HG02678 (cell line): ENCODE results near the gene CDK17.
"Not testable (repeated sequence)": the region's sequence is repeated elsewhere in the genome, so short reads cannot be mapped to it uniquely, and the experiment has no call there.

Source experiments
- ATAC-seq: cut with Tn5 transposase; IDR thresholded peaks from one replicate; pipeline ENCODE4 v1.9.1; 2021; ENCODE audit warnings: mild to moderate bottlenecking, moderate library complexity; ENCODE audit not compliant: unreplicated experiment

The CDK17 gene

DNA sequence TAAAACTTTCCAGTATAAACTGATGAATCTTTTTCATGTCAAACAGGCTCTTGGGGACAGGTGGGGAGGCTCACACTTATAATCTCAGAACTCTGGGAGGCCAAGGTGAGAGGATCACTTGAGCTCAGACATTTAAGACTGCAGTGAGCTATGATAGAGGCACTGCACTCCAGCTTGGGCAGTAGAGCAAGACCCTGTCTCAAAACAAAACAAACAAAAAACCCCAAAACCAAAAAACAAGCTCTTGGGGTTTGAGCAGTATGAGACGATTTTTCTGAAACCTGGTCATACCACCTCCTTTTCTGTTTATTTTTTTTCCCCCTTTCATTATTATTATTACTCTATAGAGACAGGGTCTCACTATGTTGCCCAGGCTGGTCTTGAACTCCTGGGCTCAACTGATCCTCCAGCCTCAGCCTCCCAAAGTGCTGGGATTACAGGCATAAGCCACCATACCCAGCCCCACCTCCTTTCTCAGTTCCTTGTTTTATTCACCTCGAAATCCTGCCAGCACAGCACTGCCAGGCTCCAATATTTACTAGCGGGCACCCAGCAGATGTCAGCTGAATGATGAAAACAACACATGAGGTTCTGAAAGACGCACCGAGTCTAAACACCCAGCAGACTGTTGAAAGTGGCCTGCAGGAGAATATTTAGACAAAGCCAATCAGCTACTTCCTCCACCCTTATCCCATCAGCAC is 19.5 kb upstream of the CDK17 start:
- no peak for ATAC-seq

DNA sequence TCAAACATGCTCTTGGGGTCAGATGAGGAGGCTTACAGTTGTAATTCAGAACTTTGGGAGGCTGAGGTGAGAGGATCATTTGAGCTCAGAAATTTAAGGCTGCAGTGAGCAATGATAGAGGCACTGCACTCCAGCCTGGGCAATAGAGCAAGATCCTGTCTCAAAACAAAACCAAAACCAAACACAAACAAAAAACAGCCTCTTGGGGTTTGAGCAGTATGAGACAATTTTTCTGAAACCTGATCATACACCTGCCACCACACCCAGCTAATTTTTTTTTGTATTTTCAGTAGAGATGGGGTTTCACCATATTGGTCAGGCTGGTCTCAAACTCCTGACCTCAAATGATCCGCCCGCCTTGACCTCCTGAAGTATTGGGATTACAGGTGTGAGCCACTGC is 17.4 kb upstream of the CDK17 start:
- peak; percentile 51 for ATAC-seq

DNA sequence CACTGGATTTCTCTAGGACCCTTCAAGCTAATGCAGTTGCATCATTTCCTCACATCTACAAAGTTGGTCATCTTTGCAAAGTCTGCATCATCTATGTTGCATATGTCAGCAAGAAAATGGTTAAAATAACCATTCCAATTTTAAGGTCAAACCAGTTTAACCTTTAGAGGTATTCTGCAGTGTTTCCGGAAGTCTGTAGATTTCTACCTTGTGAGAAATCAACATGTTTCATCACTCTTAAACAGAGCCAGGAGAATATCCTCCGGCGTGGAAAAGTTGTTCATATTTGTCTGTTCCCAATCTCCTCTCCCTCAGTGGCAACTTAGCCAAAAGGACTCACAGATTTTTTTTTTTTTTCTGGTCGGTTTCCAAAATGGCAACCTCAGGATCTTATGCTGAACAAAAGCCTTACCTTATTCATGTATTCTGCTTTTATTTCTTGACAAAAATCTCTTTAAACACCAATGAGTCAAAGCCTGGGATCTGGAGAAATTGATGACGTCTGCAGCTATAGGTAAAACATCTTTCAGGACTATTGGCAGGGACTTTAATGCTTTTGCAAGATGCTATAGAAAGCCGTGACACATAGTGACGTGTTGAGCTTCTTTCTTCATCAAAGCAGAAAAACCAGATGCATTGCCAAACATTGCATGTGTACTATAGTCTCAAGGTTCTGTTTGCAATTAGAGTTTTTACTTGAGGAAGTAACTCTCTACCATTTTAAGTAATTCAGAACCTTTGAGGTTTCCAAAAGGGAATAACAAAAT is 16.0 kb upstream of the CDK17 start:
- ATAC-seq: no peak

DNA sequence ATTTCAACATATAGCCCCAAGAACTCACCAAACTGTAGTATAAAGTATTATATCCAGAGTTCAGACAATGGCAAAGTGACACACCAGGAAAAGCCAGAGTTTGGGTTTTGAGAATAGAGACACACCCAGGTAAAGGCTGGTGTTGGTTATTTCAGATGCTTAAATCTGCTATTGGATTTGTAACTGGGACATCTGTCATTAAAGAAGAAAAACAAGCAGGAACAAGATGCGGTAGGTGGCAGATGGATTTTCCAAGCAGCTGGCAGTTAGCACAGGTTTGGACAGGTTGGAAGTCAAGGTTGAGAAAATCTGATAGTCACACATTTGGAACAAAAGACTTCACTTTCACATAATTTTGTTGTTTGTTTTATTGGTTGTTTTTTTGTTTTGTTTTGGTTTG is 14.4 kb upstream of the CDK17 start:
- no peak for ATAC-seq

DNA sequence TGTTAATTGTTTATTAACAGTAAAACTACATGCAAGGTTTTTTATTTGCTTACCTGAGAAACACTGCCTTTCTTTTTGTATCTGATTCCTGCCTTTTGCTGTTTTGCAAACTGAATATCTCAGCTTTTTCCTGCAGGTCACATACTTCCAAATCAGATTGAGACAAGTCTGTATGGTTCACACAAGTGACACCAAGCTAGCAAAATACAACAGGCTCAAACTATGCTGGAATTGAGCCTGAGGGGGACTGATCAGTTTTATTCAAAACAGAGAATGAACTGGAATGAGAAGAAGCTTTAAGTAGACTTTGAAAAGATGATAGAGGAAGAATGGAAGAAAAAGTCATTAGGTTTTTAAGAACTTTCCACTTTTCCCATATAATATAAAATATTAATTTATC is 12.2 kb upstream of the CDK17 start:
- ATAC-seq: no peak

DNA sequence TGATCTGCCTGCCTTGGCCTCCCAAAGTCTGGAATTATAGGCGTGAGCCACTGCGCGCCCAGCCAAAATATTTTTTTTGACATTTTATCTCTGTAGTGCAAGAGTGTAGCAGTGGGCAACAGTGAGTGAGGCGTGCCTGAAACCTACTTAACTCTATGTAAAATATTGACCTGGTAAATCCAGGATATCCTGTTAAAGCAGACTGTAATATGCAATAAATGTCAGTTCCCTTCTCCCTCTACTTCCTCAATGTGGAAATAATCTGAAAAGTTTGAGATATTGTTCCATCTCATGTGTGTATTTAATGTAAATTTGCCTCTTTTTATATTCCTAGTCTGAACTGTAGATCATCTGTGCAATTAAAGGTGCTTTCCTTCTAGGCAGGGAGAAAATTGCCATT is 9.5 kb upstream of the CDK17 start:
- no peak for ATAC-seq

DNA sequence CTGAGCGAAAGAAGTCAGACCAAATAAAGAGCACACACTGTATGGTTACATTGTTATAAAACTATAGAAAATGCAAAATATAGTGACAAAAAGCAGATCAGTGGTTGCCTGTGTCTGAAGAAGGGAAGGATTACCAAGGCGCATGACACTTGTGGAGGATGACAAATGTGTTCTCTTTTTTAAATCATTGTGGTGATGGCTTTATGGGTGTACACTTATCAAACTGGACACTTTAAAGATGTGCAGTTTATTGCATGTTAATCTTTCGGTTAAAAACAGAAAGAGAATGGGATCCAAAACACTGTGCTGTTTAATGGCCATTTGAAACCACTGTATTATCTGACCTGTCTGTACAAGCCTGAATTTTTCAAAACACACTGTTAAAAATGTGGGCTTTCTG is 8.8 kb upstream of the CDK17 start:
- ATAC-seq: no peak

DNA sequence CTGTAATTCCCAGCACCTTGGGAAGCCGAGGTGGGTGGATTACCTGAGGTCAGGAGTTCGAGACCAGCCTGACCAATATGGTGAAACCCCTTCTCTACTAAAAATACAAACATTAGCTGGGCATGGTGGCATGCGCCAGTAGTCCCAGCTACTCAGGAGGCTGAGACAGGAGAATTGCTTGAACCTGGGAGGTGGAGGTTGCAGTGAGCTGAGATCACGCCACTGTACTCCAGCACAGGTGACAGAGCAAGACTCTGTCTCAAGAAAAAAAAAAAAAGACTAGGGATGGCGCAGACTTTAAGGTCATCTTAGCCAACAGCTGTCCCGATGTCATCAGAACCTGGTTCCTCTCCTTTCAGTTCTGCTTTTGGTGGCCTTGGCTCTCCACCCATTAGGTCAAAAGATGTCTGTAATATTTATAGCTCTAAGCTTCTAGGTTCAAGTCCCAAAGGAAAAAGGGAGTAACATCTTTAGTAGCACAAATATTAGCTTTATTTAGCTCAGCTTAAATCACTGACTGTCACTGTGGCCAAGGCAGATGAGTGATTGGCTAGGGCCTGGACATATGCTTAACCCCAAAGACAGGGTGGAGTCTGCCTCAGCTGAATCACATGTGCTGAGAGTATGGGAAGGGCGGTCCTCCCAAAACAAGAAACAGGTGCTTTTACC is 7.3 kb upstream of the CDK17 start:
- peak; percentile 96 for ATAC-seq

DNA sequence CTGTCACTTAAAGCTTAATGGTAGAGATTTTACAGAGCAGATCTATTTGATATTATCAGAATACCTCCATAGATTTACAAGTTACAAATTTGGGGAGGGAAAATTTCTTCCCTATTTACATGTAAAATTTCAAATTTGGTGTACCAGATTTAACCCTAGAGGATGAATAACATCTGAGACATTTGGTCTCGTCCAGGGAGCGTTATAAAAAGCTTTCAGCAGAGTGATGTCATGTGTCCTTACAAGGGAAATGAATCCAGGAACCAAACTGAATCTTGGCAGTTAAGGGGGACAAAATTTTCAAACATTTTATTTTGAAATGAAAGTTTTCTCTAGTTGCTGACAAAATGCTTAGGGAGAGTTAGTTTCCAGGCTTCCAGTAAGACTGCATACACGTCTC is 4.5 kb upstream of the CDK17 start:
- ATAC-seq: no peak

DNA sequence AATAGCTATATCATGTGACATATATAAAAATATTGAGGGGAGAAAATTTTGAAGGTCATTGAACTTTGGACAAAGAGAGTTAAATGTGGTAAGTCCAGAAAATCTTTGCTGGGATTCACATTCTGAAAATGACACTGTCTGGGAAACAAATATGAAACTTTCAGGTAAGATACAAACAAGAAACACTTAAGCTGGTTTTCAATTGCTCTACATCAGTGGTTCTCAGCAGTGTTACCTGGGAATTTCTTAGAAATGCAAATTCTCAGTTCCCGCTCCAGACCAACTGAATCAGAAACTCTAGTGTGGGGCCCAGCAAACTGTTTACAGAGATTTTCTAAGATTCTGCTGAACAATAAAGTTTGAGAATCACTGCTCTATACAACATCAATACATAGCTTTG is 3.6 kb upstream of the CDK17 start:
- ATAC-seq: no peak

DNA sequence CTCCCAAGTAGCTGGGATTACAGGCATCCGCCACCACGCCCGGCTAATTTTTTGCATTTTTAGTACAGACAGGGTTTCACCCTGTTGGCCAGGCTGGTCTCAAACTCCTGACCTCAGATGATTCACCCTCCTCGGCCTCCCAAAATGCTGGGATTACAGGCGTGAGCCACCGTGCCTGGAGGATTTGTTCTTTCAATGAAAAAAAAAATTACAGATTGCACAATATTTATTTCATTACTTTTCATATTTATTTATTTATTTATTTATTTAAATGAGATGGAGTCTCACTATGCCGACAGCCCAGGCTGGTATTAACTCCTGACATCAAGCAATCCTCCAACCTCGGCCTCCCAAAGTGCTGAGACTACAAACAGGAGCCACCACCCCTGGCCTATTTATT is 2.3 kb upstream of the CDK17 start:
- ATAC-seq: not testable (repeated sequence)

DNA sequence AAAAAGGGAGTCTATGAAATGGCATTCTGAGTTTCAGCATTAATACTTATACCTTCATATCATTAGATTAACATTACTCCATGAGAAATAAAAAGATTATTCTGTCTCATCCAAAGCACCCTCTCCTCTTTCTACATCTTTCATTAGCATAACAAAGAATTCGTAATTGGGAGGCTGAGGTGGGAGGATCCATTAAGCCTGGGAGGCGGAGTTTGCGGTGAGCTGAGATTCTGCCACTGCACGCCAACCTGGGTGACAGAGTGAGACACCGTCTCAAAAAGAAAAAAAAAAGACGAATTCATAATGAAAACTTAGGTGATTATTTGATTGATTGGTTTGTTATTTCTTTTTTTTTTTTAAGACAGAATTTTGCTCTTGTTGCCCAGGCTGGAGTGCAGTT is 1.8 kb upstream of the CDK17 start:
- no peak for ATAC-seq

DNA sequence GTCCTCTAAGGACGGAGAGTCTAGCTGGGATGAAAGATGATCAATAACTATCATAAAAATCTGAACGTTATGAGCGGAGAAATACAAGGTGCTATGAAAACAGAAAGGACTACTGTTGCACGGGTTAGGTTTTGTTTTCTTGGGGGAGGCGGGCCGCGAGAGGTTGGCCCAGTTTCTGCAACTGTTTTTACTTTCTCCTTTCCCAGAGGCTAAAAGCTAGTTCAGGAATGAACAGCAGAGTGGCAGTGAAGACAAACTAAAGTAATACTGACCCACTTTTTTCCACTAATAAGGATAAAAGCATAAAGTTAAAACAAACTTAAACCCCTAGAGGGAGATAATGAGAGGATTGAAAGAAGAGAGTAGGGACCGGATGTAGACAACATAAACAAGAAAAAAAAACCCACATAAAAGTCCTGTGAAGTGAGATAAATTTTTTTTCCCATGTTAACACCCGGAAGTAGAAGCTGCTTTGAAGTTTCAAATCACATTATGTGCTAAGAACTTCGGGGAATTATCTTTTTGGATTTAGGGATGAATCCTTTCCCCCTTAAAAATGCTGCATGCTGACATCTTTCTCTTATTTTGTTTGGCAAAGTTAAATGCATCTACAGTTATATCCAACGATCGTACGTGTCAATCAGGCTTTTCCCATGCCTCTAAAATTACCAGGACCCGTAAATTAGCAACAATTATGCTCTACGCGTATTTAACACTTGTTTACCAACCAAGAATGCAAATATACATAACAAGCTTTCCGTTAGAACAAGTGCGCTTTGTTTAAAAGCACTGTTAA is 1.0 kb upstream of the CDK17 start:
- ATAC-seq: peak; percentile 26

DNA sequence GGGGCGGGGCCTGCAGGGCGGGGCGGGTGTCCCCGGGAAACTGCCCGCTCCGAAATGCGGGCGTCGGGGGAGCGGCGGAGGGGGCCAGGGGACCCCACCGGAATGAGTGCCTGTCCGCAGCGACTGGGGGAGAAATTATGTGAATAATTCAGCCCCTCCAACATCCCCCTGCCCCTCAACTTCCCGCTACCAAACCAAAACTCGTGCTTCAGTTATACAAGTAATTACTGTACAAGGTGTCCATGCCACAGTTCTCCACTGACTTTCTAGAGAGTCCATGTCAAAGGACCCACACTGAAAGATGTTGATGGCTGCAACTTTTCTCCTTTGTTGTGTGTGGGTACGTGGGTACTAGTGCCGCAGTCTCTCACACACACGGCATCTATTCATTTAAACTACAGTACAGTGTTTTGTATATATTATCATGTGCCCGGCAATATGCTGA is 414 bp upstream of the CDK17 start:
- no peak for ATAC-seq

DNA sequence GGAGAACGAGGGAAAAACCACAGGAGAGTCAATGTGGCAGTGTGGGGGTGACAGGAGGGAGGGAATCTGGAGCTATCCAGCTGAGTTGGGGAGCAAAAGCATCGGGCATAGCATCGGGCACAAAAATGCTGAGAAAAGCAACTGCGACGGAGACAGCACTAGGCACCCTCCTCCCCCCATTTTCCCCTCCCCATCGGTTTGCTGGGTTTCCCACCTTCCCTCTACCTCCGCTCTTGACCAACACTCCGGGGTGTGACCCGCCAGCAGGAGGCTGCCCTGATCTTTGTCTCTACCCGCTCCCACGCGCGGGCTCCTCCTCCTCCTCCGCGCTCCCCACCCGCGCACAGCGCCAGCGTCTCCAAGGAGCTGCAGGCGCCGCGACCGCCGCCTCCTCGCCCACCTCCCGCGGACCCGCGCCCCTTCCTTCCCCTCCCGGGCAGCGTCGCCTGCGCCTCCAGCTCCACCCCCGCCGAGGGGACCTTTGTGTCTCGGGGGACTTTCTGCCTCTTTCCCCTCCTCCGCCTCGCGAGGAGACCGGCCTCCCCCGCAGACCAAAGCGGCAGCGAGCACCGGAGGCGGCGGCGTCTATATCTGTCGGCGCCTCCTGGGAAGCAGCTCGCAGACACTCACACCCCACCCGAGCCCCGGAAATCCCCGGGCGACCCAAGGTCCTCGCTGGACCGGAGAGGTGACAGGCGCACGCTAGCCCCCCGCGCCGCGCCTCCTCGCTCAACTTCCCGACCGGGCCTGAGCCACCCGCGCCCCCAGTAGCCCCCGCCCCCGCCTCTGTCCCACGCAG is 920 bp downstream of the CDK17 start:
- ATAC-seq: peak; percentile 39

DNA sequence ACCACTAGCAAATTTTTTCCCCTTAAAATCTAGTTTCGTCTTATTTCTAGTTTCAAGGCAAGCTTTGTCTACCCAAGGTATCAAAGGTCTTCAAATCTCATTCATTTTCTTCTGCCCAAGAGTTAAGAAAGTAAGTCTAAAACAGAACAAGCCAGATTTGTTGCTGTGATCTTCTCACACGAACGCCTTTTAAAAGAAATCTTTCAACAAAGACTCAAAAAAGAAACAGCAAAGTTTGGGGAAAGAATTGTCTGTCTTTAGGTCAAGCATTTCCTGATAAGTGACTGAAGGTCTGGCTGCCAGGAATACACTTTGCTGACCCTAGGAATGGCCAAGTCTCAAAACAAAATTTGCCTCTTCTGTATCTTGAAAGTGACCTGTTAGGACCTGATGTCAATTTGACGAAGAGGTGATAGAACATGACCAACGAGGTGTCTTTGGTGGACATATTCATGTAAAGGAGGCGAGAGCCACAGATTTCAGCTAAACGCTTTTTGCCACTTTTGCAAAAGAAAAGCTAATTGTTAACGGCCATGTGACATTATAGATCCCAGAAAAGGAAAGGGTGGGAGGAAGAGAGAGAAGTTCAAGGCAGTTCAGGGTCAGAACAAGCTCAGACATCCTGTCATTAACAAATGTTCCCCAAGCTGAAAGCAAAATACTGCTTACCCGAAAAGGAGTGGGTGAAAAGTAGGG is 1.7 kb downstream of the CDK17 start:
- no peak for ATAC-seq

DNA sequence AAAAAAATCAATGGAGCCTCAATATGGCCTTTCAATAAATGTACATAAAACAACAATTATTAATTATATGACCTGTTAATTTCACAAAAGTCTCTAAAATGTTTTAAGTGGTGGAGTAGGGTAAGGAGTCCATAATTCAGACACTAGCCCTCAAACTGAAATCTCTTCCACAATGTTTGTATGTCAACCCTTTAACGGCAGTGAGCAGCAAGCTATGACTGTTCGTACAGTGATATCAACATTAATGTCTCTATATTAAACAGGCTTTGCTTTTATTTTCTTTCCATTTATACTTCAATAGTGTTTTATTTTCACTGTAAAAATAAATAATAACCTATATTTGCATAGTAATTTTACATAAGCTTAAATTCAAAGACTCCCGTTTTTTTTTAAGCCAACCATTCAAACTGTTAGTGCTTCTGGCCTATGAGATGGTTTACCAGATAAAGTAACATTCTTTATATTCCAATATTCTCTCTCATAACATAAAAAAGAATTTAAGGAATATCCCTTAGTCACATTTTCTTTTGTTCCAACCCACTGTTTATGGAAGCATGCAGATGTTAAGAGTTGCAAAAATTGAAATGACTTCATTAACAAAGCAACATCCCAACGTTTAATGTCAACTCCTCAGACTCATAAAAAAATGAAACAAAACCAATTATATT is 2.3 kb downstream of the CDK17 start:
- ATAC-seq: no peak

DNA sequence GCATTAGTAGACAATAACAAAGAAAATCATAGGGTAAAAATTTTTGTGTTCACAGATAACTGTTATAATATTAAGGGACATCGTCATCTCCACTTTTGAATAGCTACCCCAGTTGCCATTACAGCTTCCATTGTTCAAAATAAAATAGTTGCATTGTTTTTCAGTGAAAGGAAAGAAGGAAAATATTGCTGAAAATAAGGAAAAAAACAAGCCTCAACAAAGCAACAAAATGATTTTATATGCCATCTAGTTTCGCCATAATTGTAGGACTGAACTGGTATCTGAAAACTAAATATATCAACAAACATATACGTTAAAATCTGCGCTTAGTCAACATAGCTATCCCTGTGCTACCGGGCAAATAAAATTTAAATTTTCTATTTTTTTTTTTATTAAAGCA is 3.3 kb downstream of the CDK17 start:
- ATAC-seq: no peak

DNA sequence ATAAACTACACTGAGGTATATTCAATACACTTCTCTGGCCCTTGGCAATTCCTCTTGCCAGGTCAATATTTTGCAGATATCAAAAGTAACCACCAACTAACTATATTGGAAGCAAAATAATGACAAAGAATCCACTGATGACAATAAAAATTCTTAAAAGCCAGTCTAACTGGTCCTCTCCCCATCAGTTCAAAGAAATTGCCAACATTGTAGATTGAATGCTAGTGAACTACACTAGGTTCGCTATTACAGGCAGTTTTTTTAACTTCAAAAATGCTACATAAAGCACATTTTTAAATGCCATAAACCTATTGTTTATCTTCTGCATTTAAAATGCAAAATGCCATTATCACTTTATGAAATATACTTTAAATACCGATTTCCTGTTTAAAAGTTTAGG is 4.0 kb downstream of the CDK17 start:
- ATAC-seq: no peak
